ENCODE results near the gene GABBR2. TPM values are rescaled to one million over a fixed set of nuclear protein-coding genes. Genes with fewer than 3 reads are reported as not detected.

GABBR2 gene
- total and polyA plus RNA-seq, 12 donors, result under 0.01 to 1.3 (median 0.45) TPM

GRCh38 chr9:98707166-98708102 is 1.3 kb downstream of the GABBR2 start:
- Histone ChIP-seq H3K36me3 (no peaks in the 10 kb centered on the region), H3K27me3 (peaks cover 13 to 97% (median 94%) of the 10 kb centered on the region in 7 donors), H3K4me3 (peak overlapping the region in 8 of 10 donors; percentile 6 to 39 (median 27)), H3K4me1 (peaks cover 3 to 22% (median 15%) of the 10 kb centered on the region in 9 donors), H3K27ac (no peak overlapping the region), H3K9me3 (no peaks in the 10 kb centered on the region)
- WGBS, 2 donors, result 2 to 3% methylated on average over 79 of the region's 79 CpGs
- ATAC-seq (peak; percentile 63 to 91 (median 82)), DNase-seq (peak; percentile 28 to 29)
- intact Hi-C loops (cut with DNase I), result loop anchor here in 5 of 10 donors (2.0 to 10.0 kb wide), 4 partner anchors 57 to 393 kb away; no protein-coding TSS in a partner anchor
- TF ChIP-seq CTCF (IDR thresholded peaks at IDR 0.05), result peak in 8 of 9 donors; percentile 38 to 66 (median 54)

GRCh38 chr9:98706651-98707165 is 2.0 kb downstream of the GABBR2 start:
- Histone ChIP-seq H3K36me3 (no peaks in the 10 kb centered on the region), H3K9me3 (no peaks in the 10 kb centered on the region), H3K4me3 (peak overlapping the region in 5 of 10 donors; percentile 6 to 39 (median 35)), H3K27ac (no peak overlapping the region), H3K4me1 (peaks cover 3 to 22% (median 15%) of the 10 kb centered on the region in 9 donors), H3K27me3 (peaks cover 13 to 97% (median 92%) of the 10 kb centered on the region in 7 donors)
- DNase-seq (no peak), ATAC-seq (no peak)
- WGBS, 2 donors, result 5 to 7% methylated on average over 15 of the region's 15 CpGs
- intact Hi-C loops (cut with DNase I), result loop anchor here in 5 of 10 donors (2.0 to 10.0 kb wide), 4 partner anchors 58 to 392 kb away; no protein-coding TSS in a partner anchor
- no peak for TF ChIP-seq CTCF (IDR thresholded peaks at IDR 0.05)

GRCh38 chr9:98702835-98703380 is 5.8 kb downstream of the GABBR2 start:
- no peak overlapping the region for H3K4me3 ChIP-seq
- no peak for TF ChIP-seq CTCF (IDR thresholded peaks at IDR 0.05)

GRCh38 chr9:98702340-98702739 is 6.4 kb downstream of the GABBR2 start:
- no peaks in the 10 kb centered on the region for H3K36me3 ChIP-seq
- no peak overlapping the region for H3K4me3 ChIP-seq
- intact Hi-C loops (cut with DNase I), result loop anchor here in 3 of 10 donors (10.0 kb wide), 2 partner anchors 62 to 388 kb away; no protein-coding TSS in a partner anchor

More at GRCh38 chr9:98702835-98703380, 5.8 kb downstream of the GABBR2 start:
- Histone ChIP-seq H3K9me3 (peaks cover 0 to 9% (median 0%) of the 10 kb centered on the region in 11 donors), H3K27me3 (peaks cover 7 to 87% (median 70%) of the 10 kb centered on the region in 7 donors), H3K36me3 (no peaks in the 10 kb centered on the region), H3K4me1 (peaks cover 0 to 14% (median 11%) of the 10 kb centered on the region in 9 donors), H3K27ac (no peak overlapping the region)
- 72 to 79% methylated on average over 2 of the region's 2 CpGs for whole genome bisulfite sequencing, 2 donors
- intact Hi-C loops (cut with DNase I), result loop anchor here in 3 of 10 donors (10.0 kb wide), 2 partner anchors 62 to 388 kb away; no protein-coding TSS in a partner anchor
- DNase-seq (no peak), ATAC-seq (no peak)

More at GRCh38 chr9:98702340-98702739, 6.4 kb downstream of the GABBR2 start:
- DNase-seq (no peak), ATAC-seq (no peak)
- H3K4me1 ChIP-seq, result peaks cover 0 to 8% (median 6%) of the 10 kb centered on the region in 9 donors
- 84 to 90% methylated on average over 8 of the region's 8 CpGs for WGBS, 2 donors
- H3K27ac ChIP-seq, result no peak overlapping the region
- no peak for TF ChIP-seq CTCF (IDR thresholded peaks at IDR 0.05)
- H3K9me3 ChIP-seq, result peaks cover 0 to 9% (median 0%) of the 10 kb centered on the region in 11 donors
- peaks cover 7 to 85% (median 66%) of the 10 kb centered on the region in 7 donors for H3K27me3 ChIP-seq
